ENCODE data around the gene LRP1.

The LRP1 gene

GRCh38 chr12:57255916-57256315 lies 127.6 kb downstream of the LRP1 start:
- Histone ChIP-seq H3K79me2 (ENCODE audit: control insufficient read depth, low read length) (no peaks in the 10 kb centered on the region), H3K4me1 (ENCODE audit: control insufficient read depth, low read length) (no peaks in the 10 kb centered on the region), H3K9me3 (ENCODE audit: control insufficient read depth, insufficient read depth, low read length) (no peaks in the 10 kb centered on the region), H3K27me3 (ENCODE audit: control insufficient read depth, low read length) (no peaks in the 10 kb centered on the region), H3K4me2 (ENCODE audit: low read length) (no peak overlapping the region), H4K20me1 (ENCODE audit: control insufficient read depth, insufficient read depth, low read depth, low read length) (no peaks in the 10 kb centered on the region), H3K27ac (ENCODE audit: low read depth, low read length) (no peak overlapping the region), H3F3A (ENCODE audit: control insufficient read depth, insufficient read depth) (0 out of 2 replicates have a peak, but pooled peaks cover 2% of the 10 kb centered on the region), H3K4me3 (ENCODE audit: low read length) (no peak overlapping the region), H3K36me3 (ENCODE audit: control insufficient read depth, low read length) (peaks cover 26% of the 10 kb centered on the region), H3K9me2 (replicated peaks; ENCODE audit: control insufficient read depth, low read length) (no peaks in the 10 kb centered on the region)
- TF ChIP-seq EZH2phosphoT487 (IDR thresholded peaks at IDR 0.05; ENCODE audit: borderline replicate concordance, low read length) (no peak), CTCF (IDR thresholded peaks at IDR 0.05; ENCODE audit: low read depth, low read length, poor library complexity, severe bottlenecking) (no peak)

GRCh38 chr12:57258977-57259970 lies 131.0 kb downstream of the LRP1 start:
- H3K27me3 ChIP-seq (ENCODE audit: control insufficient read depth, low read length) = no peaks in the 10 kb centered on the region
- H3F3A ChIP-seq (ENCODE audit: control insufficient read depth, insufficient read depth) = no peaks in the 10 kb centered on the region
- H3K4me2 ChIP-seq (ENCODE audit: low read length) = no peak overlapping the region
- H3K9me2 ChIP-seq (replicated peaks; ENCODE audit: control insufficient read depth, low read length) = no peaks in the 10 kb centered on the region
- H3K36me3 ChIP-seq (ENCODE audit: control insufficient read depth, low read length) = peaks cover 34% of the 10 kb centered on the region
- TF ChIP-seq EZH2phosphoT487 (IDR thresholded peaks at IDR 0.05; ENCODE audit: borderline replicate concordance, low read length) = no peak
- TF ChIP-seq CTCF (IDR thresholded peaks at IDR 0.05; ENCODE audit: low read depth, low read length, poor library complexity, severe bottlenecking) = no peak
- no peaks in the 10 kb centered on the region for H3K9me3 ChIP-seq (ENCODE audit: control insufficient read depth, insufficient read depth, low read length)
- no peak overlapping the region for H3K4me3 ChIP-seq (ENCODE audit: low read length)
- no peaks in the 10 kb centered on the region for H3K79me2 ChIP-seq (ENCODE audit: control insufficient read depth, low read length)
- H4K20me1 ChIP-seq (ENCODE audit: control insufficient read depth, insufficient read depth, low read depth, low read length) = no peaks in the 10 kb centered on the region
- H3K27ac ChIP-seq (ENCODE audit: low read depth, low read length) = no peak overlapping the region
- H3K4me1 ChIP-seq (ENCODE audit: control insufficient read depth, low read length) = peaks cover 7% of the 10 kb centered on the region

GRCh38 chr12:57260366-57260765 lies 132.1 kb downstream of the LRP1 start:
- Histone ChIP-seq H3K4me3 (ENCODE audit: low read length) (no peak overlapping the region), H3F3A (ENCODE audit: control insufficient read depth, insufficient read depth) (peaks cover 4% of the 10 kb centered on the region; the same call in 1 of the 2 replicates), H3K4me1 (ENCODE audit: control insufficient read depth, low read length) (peaks cover 7% of the 10 kb centered on the region), H4K20me1 (ENCODE audit: control insufficient read depth, insufficient read depth, low read depth, low read length) (no peaks in the 10 kb centered on the region), H3K9me3 (ENCODE audit: control insufficient read depth, insufficient read depth, low read length) (no peaks in the 10 kb centered on the region), H3K79me2 (ENCODE audit: control insufficient read depth, low read length) (no peaks in the 10 kb centered on the region), H3K27me3 (ENCODE audit: control insufficient read depth, low read length) (no peaks in the 10 kb centered on the region), H3K36me3 (ENCODE audit: control insufficient read depth, low read length) (peaks cover 39% of the 10 kb centered on the region), H3K9me2 (replicated peaks; ENCODE audit: control insufficient read depth, low read length) (no peaks in the 10 kb centered on the region), H3K4me2 (ENCODE audit: low read length) (no peak overlapping the region), H3K27ac (ENCODE audit: low read depth, low read length) (no peak overlapping the region)
- TF ChIP-seq CTCF (IDR thresholded peaks at IDR 0.05; ENCODE audit: low read depth, low read length, poor library complexity, severe bottlenecking) (no peak), EZH2phosphoT487 (IDR thresholded peaks at IDR 0.05; ENCODE audit: borderline replicate concordance, low read length) (no peak)

Measured in DOHH2 (cell line).